ENCODE data around the gene ARFGEF2. TPM values are rescaled to one million over a fixed set of nuclear protein-coding genes. Genes with fewer than 3 reads are reported as not detected.

Gene ARFGEF2
- total RNA-seq, 1 experiment from 2014 or later: 30.3 TPM

GRCh38 chr20:48999890-49000870, 78.7 kb downstream of the ARFGEF2 start:
- BruUV-seq (replicated peaks): no TSS peak
- ChIA-PET CTCF (interaction anchor here (1.1 to 1.8 kb wide), 2 partner anchors 15 to 38 kb away, joined by 5 to 7 read pairs; no protein-coding TSS in a partner anchor), POLR2A (interaction anchor here (0.6 to 1.9 kb wide), 14 partner anchors 10 to 62 kb away, joined by 3 to 10 read pairs (median 3); partner anchors contain the start of gene CSE1L)
- Mint-ChIP-seq H3K9me3 (ENCODE audit: unreplicated experiment) (no peaks in the 10 kb centered on the region), H3K27me3 (ENCODE audit: insufficient read depth, unreplicated experiment) (no peaks in the 10 kb centered on the region), H3K4me3 (ENCODE audit: unreplicated experiment) (no peak overlapping the region), H3K36me3 (ENCODE audit: insufficient read depth, unreplicated experiment) (peaks cover 52% of the 10 kb centered on the region), H3K4me1 (ENCODE audit: insufficient read depth, unreplicated experiment) (no peaks in the 10 kb centered on the region), H3K27ac (ENCODE audit: low read depth, unreplicated experiment) (peak overlapping the region; percentile 12)
- DNase-seq (ENCODE audit: unreplicated experiment): no peak
- TF ChIP-seq CTCF (IDR thresholded peaks at IDR 0.05; ENCODE audit: unreplicated experiment): no peak
- intact Hi-C loops (cut with micrococcal nuclease): no loop called here

- ChIA-PET POLR2A (interaction anchor here (0.7 to 1.9 kb wide), 4 partner anchors 19 to 44 kb away, joined by 3 to 7 read pairs (median 4); partner anchors contain the start of gene CSE1L), CTCF (interaction anchor here (0.6 kb wide), 1 partner anchor 14 kb away, joined by 3 read pairs; no protein-coding TSS in a partner anchor)
- intact Hi-C loops (cut with micrococcal nuclease): no loop called here
- H3K9me3 Mint-ChIP-seq (ENCODE audit: unreplicated experiment): no peaks in the 10 kb centered on the region
- no peak for DNase-seq (ENCODE audit: unreplicated experiment)
- no peak overlapping the region for H3K27ac Mint-ChIP-seq (ENCODE audit: low read depth, unreplicated experiment)
- peaks cover 47% of the 10 kb centered on the region for H3K36me3 Mint-ChIP-seq (ENCODE audit: insufficient read depth, unreplicated experiment)
- H3K4me3 Mint-ChIP-seq (ENCODE audit: unreplicated experiment): no peak overlapping the region
- H3K27me3 Mint-ChIP-seq (ENCODE audit: insufficient read depth, unreplicated experiment): no peaks in the 10 kb centered on the region
- TF ChIP-seq CTCF (IDR thresholded peaks at IDR 0.05; ENCODE audit: unreplicated experiment): no peak
- no peaks in the 10 kb centered on the region for H3K4me1 Mint-ChIP-seq (ENCODE audit: insufficient read depth, unreplicated experiment)
- BruUV-seq (replicated peaks): no TSS peak
Measured at GRCh38 chr20:49001741-49002140, 80.2 kb downstream of the ARFGEF2 start.

- Mint-ChIP-seq H3K4me1 (ENCODE audit: insufficient read depth, unreplicated experiment) (no peaks in the 10 kb centered on the region), H3K9me3 (ENCODE audit: unreplicated experiment) (no peaks in the 10 kb centered on the region), H3K4me3 (ENCODE audit: unreplicated experiment) (no peak overlapping the region), H3K27me3 (ENCODE audit: insufficient read depth, unreplicated experiment) (no peaks in the 10 kb centered on the region), H3K36me3 (ENCODE audit: insufficient read depth, unreplicated experiment) (peaks cover 59% of the 10 kb centered on the region), H3K27ac (ENCODE audit: low read depth, unreplicated experiment) (peak overlapping the region; percentile 39)
- DNase-seq (ENCODE audit: unreplicated experiment): no peak
- TF ChIP-seq CTCF (IDR thresholded peaks at IDR 0.05; ENCODE audit: unreplicated experiment): no peak
- ChIA-PET CTCF (interaction anchor here (0.6 kb wide), 1 partner anchor 62 kb away, joined by 3 read pairs; no protein-coding TSS in a partner anchor), POLR2A (no interaction called here)
- intact Hi-C loops (cut with micrococcal nuclease): no loop called here
- BruUV-seq (replicated peaks): no TSS peak
Measured at GRCh38 chr20:49006446-49006980, 85.0 kb downstream of the ARFGEF2 start.
